GM13977 (cell line): Measurements from ENCODE around the gene MAST4.

Experiments
- DNase-seq: peaks from one replicate; pipeline ENCODE4 v3.0.0; 2012; ENCODE audit warnings: low spot score
- in situ Hi-C: fragments of 300-500 bp; cut with MboI; formaldehyde crosslinking; loops from one replicate; pipeline ENCODE4 v1.12.0; 2022; ENCODE audit warnings: low sequenced_read_pairs, low pct_unique_long_range_greater_than_20kb, mixed read lengths, inconsistent platforms; ENCODE audit not compliant: unreplicated experiment
- TF ChIP-seq, protein P1 (sequence below): IDR thresholded peaks from 2 replicates; pipeline ENCODE4 v1.5.1; 2012; ENCODE audit warnings: mild to moderate bottlenecking, control low read depth; ENCODE audit not compliant: insufficient read depth; ENCODE audit errors: extremely low read depth, missing control alignments

Gene MAST4

DNA sequence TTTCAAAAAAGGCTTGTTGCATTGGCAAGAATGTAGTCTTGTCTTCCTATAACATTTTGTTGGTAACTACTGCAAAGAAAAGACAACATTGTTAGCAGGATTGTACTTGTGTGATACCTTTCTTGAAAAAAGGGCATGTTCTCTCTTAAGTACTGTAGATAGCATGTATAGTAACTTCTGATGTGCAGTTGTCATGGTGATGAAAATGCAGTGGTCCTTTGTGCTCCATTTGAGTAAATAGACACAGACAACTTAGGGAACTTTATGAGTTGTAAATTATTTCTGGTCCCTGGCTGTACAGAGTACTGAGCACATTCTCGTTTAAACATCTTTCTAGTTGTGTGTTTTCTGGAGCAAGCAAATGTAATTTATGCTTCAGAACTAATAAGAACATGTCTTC is 497.1 kb downstream of the MAST4 start:
- TF ChIP-seq, protein P1, sequence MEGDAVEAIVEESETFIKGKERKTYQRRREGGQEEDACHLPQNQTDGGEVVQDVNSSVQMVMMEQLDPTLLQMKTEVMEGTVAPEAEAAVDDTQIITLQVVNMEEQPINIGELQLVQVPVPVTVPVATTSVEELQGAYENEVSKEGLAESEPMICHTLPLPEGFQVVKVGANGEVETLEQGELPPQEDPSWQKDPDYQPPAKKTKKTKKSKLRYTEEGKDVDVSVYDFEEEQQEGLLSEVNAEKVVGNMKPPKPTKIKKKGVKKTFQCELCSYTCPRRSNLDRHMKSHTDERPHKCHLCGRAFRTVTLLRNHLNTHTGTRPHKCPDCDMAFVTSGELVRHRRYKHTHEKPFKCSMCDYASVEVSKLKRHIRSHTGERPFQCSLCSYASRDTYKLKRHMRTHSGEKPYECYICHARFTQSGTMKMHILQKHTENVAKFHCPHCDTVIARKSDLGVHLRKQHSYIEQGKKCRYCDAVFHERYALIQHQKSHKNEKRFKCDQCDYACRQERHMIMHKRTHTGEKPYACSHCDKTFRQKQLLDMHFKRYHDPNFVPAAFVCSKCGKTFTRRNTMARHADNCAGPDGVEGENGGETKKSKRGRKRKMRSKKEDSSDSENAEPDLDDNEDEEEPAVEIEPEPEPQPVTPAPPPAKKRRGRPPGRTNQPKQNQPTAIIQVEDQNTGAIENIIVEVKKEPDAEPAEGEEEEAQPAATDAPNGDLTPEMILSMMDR, result no peak
- in situ Hi-C loops, result no loop called here
- DNase-seq, result no peak

DNA sequence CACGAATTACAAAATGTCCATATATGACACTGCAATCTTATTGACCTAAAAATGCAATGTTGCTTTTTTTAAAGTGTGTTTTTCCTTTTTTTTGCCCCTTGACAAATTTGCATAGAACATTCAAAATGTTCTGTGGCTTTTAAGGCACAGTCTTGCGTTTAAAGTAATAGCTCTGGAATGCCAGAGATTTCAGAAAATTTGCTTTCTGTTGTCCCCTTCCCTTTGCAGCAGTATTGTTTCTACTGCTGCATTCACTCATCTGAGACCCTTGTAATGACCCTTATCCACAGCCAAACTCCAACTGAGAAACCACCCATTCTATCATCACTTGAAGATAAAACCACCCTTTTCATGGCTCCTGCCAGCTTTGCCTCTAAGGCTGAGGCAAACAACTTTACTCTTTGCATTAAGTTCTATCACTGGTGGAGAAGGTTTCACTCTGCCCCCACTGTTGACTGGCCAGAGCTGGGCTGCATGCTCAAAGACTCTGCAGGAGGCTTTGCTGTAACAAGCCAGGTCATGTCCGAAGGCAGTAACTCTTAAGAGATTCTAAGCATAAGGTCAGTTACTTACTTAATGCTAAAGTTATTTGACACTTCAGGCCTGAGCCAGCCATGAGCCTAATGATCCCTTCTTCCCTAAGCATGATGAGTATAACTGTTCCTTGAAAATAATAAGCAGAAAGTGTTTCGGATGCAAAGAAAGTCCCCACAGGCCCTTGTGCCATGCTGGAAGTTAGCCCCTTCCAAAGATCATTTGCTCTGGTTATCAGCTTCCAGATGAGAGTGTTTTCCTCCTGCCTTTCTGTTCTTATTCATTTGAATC is 498.5 kb downstream of the MAST4 start:
- DNase-seq, result no peak
- in situ Hi-C loops, result no loop called here
- TF ChIP-seq, protein P1, result no peak

DNA sequence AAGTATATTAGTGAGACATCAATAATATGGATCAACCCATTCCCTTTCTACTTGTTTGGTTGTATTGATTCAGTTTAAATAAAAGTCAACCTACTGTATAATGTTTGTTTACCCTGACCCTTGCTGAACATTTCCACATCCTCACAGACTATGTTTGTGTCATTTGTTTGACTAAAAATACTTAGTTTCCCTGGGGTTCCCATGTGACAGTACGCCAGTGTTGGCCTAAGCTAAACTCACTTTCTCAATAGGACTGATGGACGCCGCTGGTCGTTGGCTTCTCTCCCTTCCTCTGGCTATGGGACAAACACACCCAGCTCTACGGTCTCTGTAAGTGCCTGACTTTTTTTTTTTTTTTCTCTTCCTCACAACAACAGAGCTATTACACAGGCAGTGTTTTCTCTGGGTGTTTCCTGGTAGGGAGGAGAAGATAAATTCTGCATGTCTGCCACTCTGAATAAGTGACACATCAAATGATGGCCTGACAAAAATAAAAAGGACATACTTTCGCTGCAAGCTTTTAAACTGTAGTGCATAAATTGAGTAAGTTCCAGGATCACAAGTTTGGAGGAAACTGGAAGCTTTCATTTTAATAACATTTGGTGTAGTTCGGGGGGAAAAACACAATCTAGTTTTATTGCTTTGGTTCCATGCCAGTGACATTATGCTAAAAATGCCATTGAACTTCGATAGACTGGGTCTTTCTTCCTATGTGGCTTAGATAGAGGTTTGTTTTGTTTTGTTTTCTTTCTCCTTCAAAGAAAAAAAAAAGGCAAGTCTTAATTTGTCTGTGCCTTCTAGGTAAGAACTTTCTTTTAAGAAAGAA is 499.4 kb downstream of the MAST4 start:
- no peak for DNase-seq
- TF ChIP-seq, protein P1, result no peak
- in situ Hi-C loops, result no loop called here

DNA sequence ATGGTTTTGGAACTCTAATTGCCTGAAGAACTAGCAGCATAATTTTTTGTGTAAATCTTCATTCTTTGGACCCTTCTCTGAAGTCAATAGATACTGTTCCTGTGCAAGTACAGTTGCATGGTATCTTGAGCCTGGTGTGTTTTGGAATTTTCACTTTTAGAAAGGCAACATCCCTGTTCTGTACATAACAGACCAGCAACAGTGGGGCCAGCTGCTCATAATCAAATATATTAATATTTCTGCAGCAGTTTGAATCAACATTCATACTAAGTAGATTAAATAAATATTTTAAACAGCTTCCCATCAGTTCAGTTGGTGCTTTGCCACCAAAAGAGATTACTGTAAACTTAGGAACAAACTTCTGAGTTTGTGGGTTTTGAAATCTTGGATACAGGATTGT is 502.5 kb downstream of the MAST4 start:
- TF ChIP-seq, protein P1, result no peak
- DNase-seq, result no peak
- in situ Hi-C loops, result no loop called here

DNA sequence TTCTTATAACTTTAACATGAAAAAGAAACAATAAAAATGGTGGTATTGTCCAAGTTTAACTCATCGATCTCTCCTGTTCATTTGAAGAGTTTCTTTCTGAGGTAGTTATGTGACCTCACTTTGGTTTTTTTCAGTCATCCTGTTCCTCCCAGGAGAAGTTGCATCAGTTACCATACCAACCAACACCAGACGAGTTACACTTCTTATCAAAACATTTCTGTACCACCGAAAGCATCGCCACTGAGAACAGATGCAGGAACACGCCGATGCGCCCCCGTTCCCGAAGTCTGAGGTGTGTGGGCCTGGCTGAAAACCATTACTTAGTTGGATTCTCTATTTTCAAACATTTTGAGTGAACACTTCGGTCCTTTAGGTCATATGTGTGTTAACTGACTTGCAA is 504.1 kb downstream of the MAST4 start:
- in situ Hi-C loops, result no loop called here
- DNase-seq, result no peak
- TF ChIP-seq, protein P1, result no peak

DNA sequence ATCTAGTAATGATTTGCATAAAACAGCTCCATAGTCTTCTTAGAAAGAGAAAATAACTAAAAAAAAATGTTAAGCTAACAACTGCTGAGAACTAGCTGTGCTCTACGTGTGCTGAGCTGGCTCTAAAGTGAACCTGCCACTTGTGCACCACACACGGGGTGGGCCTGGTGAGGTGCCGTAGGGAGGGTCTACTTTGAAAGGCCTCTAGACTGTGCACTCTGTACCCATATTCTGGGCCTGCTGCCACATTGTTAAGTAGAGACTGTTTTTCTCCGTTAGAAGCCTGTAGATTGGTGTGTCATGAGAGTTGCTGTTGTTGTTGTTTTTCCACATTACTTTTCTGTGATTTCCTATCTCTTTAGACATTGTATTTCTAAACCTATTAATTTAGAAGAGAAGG is 506.5 kb downstream of the MAST4 start:
- in situ Hi-C loops, result no loop called here
- DNase-seq, result no peak
- TF ChIP-seq, protein P1, result no peak
